ENCODE measurements around the gene ARHGEF11.

ARHGEF11 gene

GRCh38 chr1:156906206-156906906, 139.2 kb downstream of the ARHGEF11 start:
- DNase-seq: no peak

GRCh38 chr1:156905651-156906050, 139.9 kb downstream of the ARHGEF11 start:
- DNase-seq: no peak

- DNase-seq: no peak
Observed at GRCh38 chr1:156905176-156905575, 140.4 kb downstream of the ARHGEF11 start.

DNA sequence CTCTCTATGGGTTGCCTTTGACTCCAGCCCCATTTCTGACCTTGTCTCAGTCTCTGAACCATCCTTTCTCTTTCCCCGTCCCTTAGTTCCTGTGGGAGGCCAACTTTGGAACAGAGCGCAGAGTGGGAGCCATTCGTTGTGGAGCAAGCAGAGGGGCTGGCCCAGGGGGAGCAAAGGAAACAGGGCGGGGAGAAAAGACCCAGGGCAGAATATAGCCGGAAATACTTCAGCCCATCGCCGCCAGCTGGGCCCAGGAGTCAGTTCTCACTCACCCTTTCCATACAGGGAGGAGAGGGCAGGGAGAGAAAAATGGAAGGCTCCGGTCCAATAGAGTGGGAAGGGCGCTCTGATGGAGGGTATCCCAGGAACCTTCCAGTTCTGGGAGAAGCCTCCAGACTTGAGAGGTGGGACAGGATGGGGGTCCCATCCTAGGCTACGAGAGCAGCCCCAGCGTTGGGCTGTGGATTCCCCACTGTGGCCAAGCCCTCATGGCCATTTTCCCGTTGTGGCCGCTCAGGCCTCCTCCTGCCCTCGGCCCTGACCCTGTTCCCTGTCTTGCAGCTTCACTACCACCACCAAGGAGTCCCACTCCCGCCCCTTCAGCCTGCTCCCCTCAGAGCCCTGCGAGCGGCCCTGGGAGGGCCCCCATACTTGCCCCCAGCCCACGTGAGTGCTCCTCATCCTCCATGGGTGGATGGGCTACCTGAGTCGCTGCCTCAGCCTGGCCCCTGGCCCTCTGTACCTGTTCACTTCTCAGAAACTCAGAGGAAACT, 141.2 kb downstream of the ARHGEF11 start:
- no peak for DNase-seq

DNA sequence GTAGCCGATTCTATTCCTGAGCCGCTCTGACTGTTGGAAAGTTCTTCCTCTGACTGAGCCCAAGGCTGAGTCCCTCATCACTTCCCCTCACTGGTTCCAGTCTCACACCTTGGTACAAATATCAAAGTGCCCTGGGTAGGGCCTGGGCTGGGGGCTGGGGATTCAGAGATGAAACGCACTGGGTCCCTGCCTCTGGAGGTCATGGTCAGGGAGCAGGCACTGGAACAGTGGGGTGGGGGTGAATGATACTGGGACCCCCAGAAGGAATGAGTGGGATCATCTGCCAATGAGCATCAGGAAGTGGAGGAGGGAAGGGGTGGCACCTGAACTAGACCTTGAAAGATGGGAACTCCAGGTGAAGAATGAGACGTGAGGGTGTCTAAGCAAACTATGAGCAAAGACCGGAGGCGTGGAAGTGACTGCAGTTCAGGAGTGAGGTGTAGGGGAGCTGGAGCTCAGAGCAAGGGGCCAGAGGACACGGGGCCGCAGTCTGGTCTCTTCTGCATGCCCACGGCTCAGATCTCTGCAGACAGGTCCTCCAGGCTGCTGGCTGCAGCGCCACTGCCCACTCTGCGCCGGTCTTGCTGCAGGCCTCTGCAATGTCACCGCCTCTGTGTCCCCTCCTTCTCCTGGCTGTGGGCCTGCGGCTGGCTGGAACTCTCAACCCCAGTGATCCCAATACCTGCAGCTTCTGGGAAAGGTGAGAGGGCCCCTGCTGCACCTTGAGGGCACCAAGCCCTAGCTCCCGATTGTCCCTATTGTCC, 142.0 kb downstream of the ARHGEF11 start:
- no peak for DNase-seq

- DNase-seq: no peak
Observed at GRCh38 chr1:156901966-156902915, 143.3 kb downstream of the ARHGEF11 start.

- no peak for DNase-seq
Observed at GRCh38 chr1:156901590-156901900, 144.0 kb downstream of the ARHGEF11 start.

GRCh38 chr1:156900896-156901589, 144.5 kb downstream of the ARHGEF11 start:
- DNase-seq: no peak

DNA sequence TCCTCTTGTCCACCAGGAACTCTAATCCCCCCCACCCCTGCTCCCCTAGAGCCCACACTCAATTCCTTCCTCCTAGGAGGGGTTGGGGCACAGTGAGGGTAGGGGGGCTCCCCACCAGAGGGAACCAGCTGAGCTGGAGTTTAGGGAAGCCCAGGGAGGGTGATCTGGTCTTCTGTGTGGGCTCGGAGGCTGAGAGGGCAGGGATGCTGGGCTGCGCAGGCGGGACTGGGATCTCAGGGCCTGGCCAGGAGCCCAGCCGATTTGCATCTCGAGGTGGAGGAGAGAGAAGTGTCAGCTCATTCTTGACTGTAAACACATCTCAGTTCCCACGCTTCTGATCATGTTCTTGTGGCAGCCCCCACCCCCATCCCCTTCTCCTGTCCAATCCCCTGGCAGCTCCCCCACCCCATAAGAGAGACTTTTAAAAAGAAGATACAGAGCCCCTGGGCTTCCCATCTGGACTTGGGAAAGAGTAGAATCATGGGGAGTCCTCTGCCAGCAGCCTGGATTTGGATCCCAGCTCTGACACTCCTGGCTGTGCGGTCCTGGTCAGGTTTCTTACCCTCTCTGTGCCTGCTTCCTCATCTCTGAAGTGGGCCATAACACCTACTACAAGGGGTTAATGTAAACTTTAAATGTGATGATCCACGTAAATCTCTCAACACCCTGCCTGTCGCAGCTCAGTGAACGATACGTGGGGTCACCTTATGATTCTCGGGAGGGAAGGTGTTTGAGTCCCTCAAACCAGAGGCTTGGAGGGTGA, 145.4 kb downstream of the ARHGEF11 start:
- no peak for DNase-seq

- DNase-seq: no peak
Observed at GRCh38 chr1:156898971-156899664, 146.4 kb downstream of the ARHGEF11 start.

GRCh38 chr1:156898161-156898566, 147.4 kb downstream of the ARHGEF11 start:
- no peak for DNase-seq

DNA sequence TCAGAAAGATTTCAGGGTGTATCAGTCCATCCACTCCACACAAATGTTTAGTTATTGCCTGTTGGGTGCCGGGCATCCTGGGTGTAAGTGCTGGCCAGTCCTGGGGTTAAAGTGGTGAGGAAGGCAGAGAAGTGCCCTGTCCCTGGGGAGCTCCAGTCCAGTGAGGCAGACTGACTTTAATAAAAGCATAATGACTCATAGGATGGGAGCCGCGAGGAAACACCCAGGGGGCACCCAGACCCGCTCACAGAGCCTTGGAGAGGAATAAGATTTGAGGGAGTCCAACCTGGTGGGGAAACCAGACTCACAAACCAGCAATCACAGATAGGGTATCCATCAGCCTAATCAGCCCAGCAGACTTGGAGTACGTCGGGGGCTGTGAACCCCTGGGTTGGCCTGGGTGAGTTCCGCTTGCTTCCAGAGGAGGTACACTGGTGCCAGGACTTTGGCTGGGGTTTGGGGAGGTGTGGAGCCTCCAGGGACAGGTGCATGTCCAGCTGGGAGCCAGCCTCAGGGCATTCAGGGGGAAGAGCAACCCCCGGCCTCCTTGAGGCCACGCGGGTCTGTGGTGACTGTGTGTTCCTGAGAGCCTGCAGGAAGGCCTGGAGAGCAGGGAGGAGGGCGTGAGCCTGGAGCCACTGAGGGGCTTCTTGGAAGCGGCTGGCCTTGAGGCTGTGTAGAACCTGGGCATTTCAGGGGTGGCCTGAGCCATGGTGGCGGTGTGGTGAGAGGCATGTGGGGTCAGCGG, 148.3 kb downstream of the ARHGEF11 start:
- DNase-seq: no peak

DNA sequence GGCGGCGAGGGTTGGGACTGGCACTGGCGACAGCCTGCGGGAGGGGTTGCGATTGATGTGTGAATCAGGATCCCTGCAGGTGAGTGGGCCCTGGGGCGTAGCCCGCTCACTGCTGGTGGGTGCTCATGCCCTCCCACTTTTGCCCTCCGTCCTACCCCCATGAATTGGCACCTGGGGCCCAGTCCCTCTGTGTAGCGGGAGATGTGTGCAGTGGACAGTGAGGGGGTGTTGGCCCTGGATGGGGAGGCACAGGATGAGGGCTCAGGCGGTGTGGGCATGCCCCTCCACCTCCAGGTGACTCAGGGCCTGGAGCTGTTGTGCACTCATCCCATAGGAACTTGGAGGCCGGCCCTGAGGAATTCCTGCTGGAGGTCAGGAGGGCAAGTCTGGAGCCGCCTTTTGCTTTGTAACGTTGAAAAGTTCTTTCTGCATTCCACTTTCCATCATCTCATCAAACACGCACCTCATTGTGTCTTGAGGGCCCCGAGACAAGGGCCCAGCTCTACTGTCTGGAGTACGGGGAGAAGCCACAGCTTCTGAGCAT, 149.0 kb downstream of the ARHGEF11 start:
- DNase-seq: no peak

- no peak for DNase-seq
Observed at GRCh38 chr1:156895927-156896326, 149.6 kb downstream of the ARHGEF11 start.

GRCh38 chr1:156895455-156895812, 150.1 kb downstream of the ARHGEF11 start:
- no peak for DNase-seq

GRCh38 chr1:156894711-156895454, 150.7 kb downstream of the ARHGEF11 start:
- no peak for DNase-seq

GRCh38 chr1:156894001-156894400, 151.5 kb downstream of the ARHGEF11 start:
- DNase-seq: no peak

- no peak for DNase-seq
Observed at GRCh38 chr1:156893048-156893953, 152.2 kb downstream of the ARHGEF11 start, which contains the start of gene PEAR1. TSS of gene PEAR1 (plus strand) at chr1:156893718. CDS start at chr1:156903927, 10,209 bp downstream.

Measured in activated T-cell treated with anti-CD3 and anti-CD28 coated beads for 4 hours (primary cell).